Measurements from ENCODE around the gene CEP112. TPM values are rescaled to one million over a fixed set of nuclear protein-coding genes. Genes with fewer than 3 reads are reported as not detected.

The CEP112 gene
- polyA plus RNA-seq, 1 experiment: 5.7 TPM

GRCh38 chr17:66227212-66228045 is 35.5 kb upstream of the CEP112 start:
- no peaks in the 10 kb centered on the region for H3K27me3 ChIP-seq (ENCODE audit: control insufficient read depth, insufficient read depth, low read length)
- H3K9me3 ChIP-seq (ENCODE audit: control insufficient read depth, insufficient read depth, low read length): no peaks in the 10 kb centered on the region
- POLR2A ChIA-PET: no interaction called here
- no peak for DNase-seq (ENCODE audit: low read depth, low spot score)
- CTCF ChIA-PET: interaction anchor here (1.0 kb wide), 1 partner anchor 389 kb away, joined by 3 read pairs; no protein-coding TSS in a partner anchor
- H3K4me3 ChIP-seq (ENCODE audit: low read depth, low read length): no peak overlapping the region
- TF ChIP-seq CTCF (IDR thresholded peaks at IDR 0.05; ENCODE audit: low read depth, low read length): no peak
- H3K27ac ChIP-seq (ENCODE audit: low read depth, low read length): no peak overlapping the region

DNA sequence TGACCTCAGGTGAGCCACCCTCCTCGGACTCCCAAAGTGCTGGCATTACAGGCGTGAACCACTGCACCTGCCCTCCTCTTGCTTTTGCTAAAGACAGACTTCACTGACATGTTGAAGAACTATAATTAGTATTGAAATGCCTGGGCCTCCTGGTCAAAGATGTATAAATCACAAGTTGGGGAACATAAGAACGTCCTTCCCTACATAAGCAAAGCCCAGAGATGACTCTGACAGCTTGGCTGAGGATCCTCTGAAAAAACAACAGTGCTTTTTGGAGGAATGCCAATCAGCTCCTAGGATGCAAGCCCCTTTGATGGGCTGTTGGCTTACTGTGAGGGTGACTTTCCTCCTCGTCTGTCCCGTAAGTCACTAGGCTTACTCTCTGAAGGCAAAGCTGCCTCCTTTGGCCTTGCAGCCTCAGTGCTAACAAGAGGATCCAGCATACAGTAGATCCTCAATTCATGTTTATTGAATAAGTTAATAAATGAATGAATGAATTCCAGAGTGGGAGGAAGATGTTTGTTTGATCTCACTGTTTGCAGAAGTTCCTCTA is 30.9 kb upstream of the CEP112 start:
- POLR2A ChIA-PET: no interaction called here
- peaks cover 4% of the 10 kb centered on the region for H3K27me3 ChIP-seq (ENCODE audit: control insufficient read depth, insufficient read depth, low read length)
- H3K9me3 ChIP-seq (ENCODE audit: control insufficient read depth, insufficient read depth, low read length): no peaks in the 10 kb centered on the region
- no peak for TF ChIP-seq CTCF (IDR thresholded peaks at IDR 0.05; ENCODE audit: low read depth, low read length)
- no peak overlapping the region for H3K4me3 ChIP-seq (ENCODE audit: low read depth, low read length)
- CTCF ChIA-PET: interaction anchor here (1.1 kb wide), 1 partner anchor 22 kb away, joined by 3 read pairs; no protein-coding TSS in a partner anchor
- no peak overlapping the region for H3K27ac ChIP-seq (ENCODE audit: low read depth, low read length)
- DNase-seq (ENCODE audit: low read depth, low spot score): no peak

GRCh38 chr17:66221755-66222530 is 30.0 kb upstream of the CEP112 start:
- POLR2A ChIA-PET: no interaction called here
- no peak for DNase-seq (ENCODE audit: low read depth, low spot score)

DNA sequence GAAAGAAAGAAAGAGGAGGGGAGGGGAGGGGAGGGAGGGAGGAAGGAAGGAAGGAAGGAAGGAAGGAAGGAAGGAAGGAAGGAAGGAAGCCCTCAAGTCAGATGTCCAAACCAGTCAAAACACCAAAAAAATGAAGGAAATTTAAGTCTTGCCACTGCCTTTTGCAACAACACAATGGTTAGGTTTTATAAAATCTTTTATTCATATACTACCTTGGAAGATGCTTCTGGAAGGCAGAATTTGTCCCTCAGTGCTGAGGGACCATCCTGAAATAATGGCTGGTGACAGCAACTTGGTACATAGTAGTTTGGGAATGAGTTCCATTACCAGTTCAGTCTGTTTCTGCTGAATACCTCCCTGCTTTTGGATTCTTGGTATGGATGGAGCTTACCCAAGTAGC is 29.4 kb upstream of the CEP112 start:
- CTCF ChIA-PET: no interaction called here
- TF ChIP-seq CTCF (IDR thresholded peaks at IDR 0.05; ENCODE audit: low read depth, low read length): no peak

More at GRCh38 chr17:66221755-66222530, 30.0 kb upstream of the CEP112 start:
- H3K27ac ChIP-seq (ENCODE audit: low read depth, low read length): no peak overlapping the region
- no peaks in the 10 kb centered on the region for H3K9me3 ChIP-seq (ENCODE audit: control insufficient read depth, insufficient read depth, low read length)
- CTCF ChIA-PET: interaction anchor here (0.6 kb wide), 1 partner anchor 26 kb away, joined by 4 read pairs; no protein-coding TSS in a partner anchor
- no peak overlapping the region for H3K4me3 ChIP-seq (ENCODE audit: low read depth, low read length)
- peaks cover 4% of the 10 kb centered on the region for H3K27me3 ChIP-seq (ENCODE audit: control insufficient read depth, insufficient read depth, low read length)
- TF ChIP-seq CTCF (IDR thresholded peaks at IDR 0.05; ENCODE audit: low read depth, low read length): no peak

More for the DNA sequence above, 29.4 kb upstream of the CEP112 start:
- no peak for DNase-seq (ENCODE audit: low read depth, low spot score)
- POLR2A ChIA-PET: no interaction called here
- H3K4me3 ChIP-seq (ENCODE audit: low read depth, low read length): no peak overlapping the region
- no peak overlapping the region for H3K27ac ChIP-seq (ENCODE audit: low read depth, low read length)
- peaks cover 4% of the 10 kb centered on the region for H3K27me3 ChIP-seq (ENCODE audit: control insufficient read depth, insufficient read depth, low read length)
- H3K9me3 ChIP-seq (ENCODE audit: control insufficient read depth, insufficient read depth, low read length): no peaks in the 10 kb centered on the region

Measured in AG04450 (cell line).